Effector memory CD8-positive, alpha-beta T cell (primary cell): ENCODE results near the gene ASXL1.

Experiments used
- ATAC-seq: fragments of 150-1000 bp; cut with Tn5 transposase; replicated peaks from 2 replicates; pipeline ENCODE4 v1.10.0; 2021; ENCODE audit warnings: mild to moderate bottlenecking, moderate library complexity
- DNase-seq, 3 experiments: peaks; one replicate each; pipeline ENCODE4 v3.0.0; 2021
- H3K27ac Mint-ChIP-seq, 2 donors: one replicate each; pipeline ENCODE4 v1.8.0; 2022; ENCODE audit warnings: mild to moderate bottlenecking in 2 of 2, mixed read lengths in 2 of 2, moderate library complexity in 2 of 2
- H3K27me3 Mint-ChIP-seq, 2 donors: one replicate each; pipeline ENCODE4 v1.8.0; 2022; ENCODE audit warnings: mixed read lengths in 2 of 2
- H3K36me3 Mint-ChIP-seq: one replicate; pipeline ENCODE4 v1.8.0; 2022; ENCODE audit warnings: mild to moderate bottlenecking, moderate library complexity, mixed read lengths; ENCODE audit not compliant: insufficient read depth
- H3K4me1 Mint-ChIP-seq, 2 donors: one replicate each; pipeline ENCODE4 v1.8.0; 2022; ENCODE audit warnings: low read depth in 2 of 2, mixed read lengths in 2 of 2
- H3K4me3 Mint-ChIP-seq, 2 donors: one replicate each; pipeline ENCODE4 v1.8.0; 2022; ENCODE audit warnings: mild to moderate bottlenecking in 2 of 2, mixed read lengths in 2 of 2, moderate library complexity in 2 of 2
- H3K9me3 Mint-ChIP-seq, 2 donors: one replicate each; pipeline ENCODE4 v1.8.0; 2022; ENCODE audit warnings: mixed read lengths in 2 of 2

Gene ASXL1

DNA sequence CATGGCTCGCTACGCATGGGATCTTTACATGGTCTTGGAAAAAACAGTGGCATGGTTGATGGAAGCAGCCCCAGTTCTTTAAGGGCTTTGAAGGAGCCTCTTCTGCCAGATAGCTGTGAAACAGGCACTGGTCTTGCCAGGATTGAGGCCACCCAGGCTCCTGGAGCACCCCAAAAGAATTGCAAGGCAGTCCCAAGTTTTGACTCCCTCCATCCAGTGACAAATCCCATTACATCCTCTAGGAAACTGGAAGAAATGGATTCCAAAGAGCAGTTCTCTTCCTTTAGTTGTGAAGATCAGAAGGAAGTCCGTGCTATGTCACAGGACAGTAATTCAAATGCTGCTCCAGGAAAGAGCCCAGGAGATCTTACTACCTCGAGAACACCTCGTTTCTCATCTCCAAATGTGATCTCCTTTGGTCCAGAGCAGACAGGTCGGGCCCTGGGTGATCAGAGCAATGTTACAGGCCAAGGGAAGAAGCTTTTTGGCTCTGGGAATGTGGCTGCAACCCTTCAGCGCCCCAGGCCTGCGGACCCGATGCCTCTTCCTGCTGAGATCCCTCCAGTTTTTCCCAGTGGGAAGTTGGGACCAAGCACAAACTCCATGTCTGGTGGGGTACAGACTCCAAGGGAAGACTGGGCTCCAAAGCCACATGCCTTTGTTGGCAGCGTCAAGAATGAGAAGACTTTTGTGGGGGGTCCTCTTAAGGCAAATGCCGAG is 78.2 kb downstream of the ASXL1 start:
- Mint-ChIP-seq H3K27ac (no peak overlapping the region), H3K27me3 (no peaks in the 10 kb centered on the region), H3K4me1 (peaks cover 5 to 18% of the 10 kb centered on the region in 2 donors), H3K4me3 (no peak overlapping the region), H3K9me3 (no peaks in the 10 kb centered on the region), H3K36me3 (peaks cover 64% of the 10 kb centered on the region)
- DNase-seq, result no peak
- no peak for ATAC-seq

DNA sequence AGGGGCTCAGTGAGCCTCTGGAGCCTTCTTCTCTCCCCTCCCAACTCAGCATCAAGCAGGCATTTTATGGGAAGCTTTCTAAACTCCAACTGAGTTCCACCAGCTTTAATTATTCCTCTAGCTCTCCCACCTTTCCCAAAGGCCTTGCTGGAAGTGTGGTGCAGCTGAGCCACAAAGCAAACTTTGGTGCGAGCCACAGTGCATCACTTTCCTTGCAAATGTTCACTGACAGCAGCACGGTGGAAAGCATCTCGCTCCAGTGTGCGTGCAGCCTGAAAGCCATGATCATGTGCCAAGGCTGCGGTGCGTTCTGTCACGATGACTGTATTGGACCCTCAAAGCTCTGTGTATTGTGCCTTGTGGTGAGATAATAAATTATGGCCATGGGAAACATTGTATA is 78.8 kb downstream of the ASXL1 start:
- Mint-ChIP-seq H3K27ac (no peak overlapping the region), H3K27me3 (no peaks in the 10 kb centered on the region), H3K4me1 (peaks cover 5 to 18% of the 10 kb centered on the region in 2 donors), H3K9me3 (no peaks in the 10 kb centered on the region), H3K4me3 (no peak overlapping the region), H3K36me3 (peaks cover 57% of the 10 kb centered on the region)
- DNase-seq (no peak), ATAC-seq (no peak)

DNA sequence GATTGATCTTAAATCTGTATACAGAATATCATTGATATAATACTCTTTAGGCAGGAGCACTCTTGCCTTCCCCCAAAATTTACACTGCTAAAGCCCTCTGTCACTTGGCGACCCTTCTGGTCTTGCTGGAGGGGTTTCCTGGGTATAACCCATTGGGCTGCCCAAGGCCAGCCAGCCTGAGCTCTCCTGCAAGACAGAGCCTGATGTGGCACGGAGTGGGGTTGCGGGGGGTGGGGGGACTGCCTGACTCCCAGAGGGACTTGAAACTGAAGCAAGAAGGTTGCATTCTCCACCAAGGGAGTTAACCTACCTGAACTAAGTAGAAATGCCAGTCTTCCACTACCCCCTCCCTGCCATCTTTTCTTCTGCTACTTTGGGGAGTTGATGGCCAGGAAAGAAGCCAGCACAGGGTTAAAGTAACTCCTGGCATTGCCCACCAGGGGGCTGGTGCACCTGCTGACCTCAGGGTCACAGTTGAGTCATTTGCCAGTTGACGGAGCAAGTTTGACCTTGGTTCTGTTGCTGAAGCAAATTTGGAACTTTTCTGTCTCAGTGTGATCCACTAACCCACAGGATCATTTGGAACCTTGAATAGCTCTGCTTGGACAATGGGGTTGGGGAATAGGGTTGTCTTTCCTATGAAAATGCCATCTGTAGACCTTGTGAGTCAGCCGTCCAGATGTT is 79.4 kb downstream of the ASXL1 start:
- peaks cover 5 to 19% of the 10 kb centered on the region in 2 donors for H3K4me1 Mint-ChIP-seq
- DNase-seq (no peak), ATAC-seq (no peak)
- H3K4me3 Mint-ChIP-seq, result no peak overlapping the region
- no peak overlapping the region for H3K27ac Mint-ChIP-seq
- H3K9me3 Mint-ChIP-seq, result no peaks in the 10 kb centered on the region
- peaks cover 54% of the 10 kb centered on the region for H3K36me3 Mint-ChIP-seq
- H3K27me3 Mint-ChIP-seq, result no peaks in the 10 kb centered on the region

DNA sequence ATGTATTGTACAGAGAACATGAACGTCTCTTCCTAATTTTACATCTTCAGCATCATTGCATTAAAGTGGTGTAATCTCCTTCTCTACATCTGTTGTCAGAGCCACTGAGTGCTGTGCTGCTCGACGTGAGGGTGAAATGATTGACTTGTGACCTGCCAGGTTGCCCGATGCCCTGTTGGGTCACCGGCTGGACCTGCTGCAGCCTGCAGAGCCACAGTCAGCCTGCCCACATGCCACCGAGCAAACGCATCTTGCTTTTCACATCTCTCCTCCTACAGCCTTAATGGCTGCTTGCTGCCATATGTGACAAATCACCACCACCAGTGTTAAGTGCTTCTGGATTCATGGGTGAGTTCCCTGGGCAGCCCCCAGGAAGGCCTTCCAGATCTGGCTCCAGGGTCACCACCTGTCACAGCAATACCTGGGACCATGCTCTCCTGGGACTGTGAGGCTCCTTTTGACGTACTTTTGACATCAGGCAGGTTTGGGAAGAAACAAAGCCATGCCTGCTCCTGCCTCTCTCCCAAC is 80.3 kb downstream of the ASXL1 start:
- DNase-seq, result no peak
- Mint-ChIP-seq H3K4me1 (peaks cover 8 to 24% of the 10 kb centered on the region in 2 donors), H3K4me3 (no peak overlapping the region), H3K27ac (peak overlapping the region in 1 of 2 donors; percentile 88), H3K36me3 (peaks cover 54% of the 10 kb centered on the region), H3K9me3 (no peaks in the 10 kb centered on the region), H3K27me3 (no peaks in the 10 kb centered on the region)
- no peak for ATAC-seq

- H3K9me3 Mint-ChIP-seq, result no peaks in the 10 kb centered on the region
- no peaks in the 10 kb centered on the region for H3K27me3 Mint-ChIP-seq
- H3K36me3 Mint-ChIP-seq, result peaks cover 46% of the 10 kb centered on the region
- H3K4me1 Mint-ChIP-seq, result peaks cover 8 to 30% of the 10 kb centered on the region in 2 donors
- H3K27ac Mint-ChIP-seq, result peak overlapping the region; percentile 71 to 88
- no peak overlapping the region for H3K4me3 Mint-ChIP-seq
- ATAC-seq (peak; percentile 51), DNase-seq (no peak)
These were observed 81.2 kb downstream of the ASXL1 start for GRCh38 chr20:32439132-32439829.

DNA sequence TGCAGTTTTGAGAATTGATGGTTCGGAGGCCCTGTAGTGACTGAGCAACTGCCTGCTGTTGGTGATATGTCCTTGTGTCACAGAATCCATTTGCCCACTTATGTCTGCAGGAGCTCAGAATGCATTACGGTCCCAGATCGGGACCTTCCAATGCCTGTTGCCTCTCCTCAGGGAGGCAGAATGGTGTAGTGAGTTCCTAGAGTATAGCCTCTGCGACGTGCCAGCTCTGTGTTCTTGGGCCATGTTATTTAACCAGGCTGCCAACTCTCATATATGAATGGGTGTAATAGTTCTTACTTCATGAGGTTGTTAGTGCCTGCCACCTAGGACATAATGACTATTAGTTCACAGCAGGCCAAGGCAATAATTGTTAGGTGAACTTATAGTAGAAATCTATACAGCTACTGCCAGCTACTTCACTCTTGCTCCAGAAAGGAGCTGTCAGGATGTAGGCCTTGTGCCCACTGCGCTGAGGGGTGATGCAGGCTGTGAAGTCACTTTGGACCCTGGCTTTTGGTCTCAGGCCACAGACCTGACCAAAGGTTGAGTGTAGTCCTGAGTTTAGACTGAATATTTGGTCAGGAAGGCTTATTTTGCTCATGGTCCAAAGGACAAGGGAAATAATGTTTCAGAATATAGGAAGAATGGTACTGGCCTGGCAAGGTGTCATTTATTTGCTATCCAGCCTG is 82.1 kb downstream of the ASXL1 start:
- Mint-ChIP-seq H3K27ac (peak overlapping the region; percentile 17 to 88), H3K9me3 (no peaks in the 10 kb centered on the region), H3K4me3 (no peak overlapping the region), H3K4me1 (peaks cover 10 to 32% of the 10 kb centered on the region in 2 donors), H3K27me3 (no peaks in the 10 kb centered on the region), H3K36me3 (peaks cover 43% of the 10 kb centered on the region)
- ATAC-seq (no peak), DNase-seq (no peak)

GRCh38 chr20:32440758-32441078 is 82.6 kb downstream of the ASXL1 start:
- Mint-ChIP-seq H3K4me3 (no peak overlapping the region), H3K9me3 (no peaks in the 10 kb centered on the region), H3K4me1 (peaks cover 14 to 37% of the 10 kb centered on the region in 2 donors), H3K27ac (peak overlapping the region; percentile 17 to 88), H3K27me3 (no peaks in the 10 kb centered on the region), H3K36me3 (peaks cover 45% of the 10 kb centered on the region)
- DNase-seq (no peak), ATAC-seq (no peak)

DNA sequence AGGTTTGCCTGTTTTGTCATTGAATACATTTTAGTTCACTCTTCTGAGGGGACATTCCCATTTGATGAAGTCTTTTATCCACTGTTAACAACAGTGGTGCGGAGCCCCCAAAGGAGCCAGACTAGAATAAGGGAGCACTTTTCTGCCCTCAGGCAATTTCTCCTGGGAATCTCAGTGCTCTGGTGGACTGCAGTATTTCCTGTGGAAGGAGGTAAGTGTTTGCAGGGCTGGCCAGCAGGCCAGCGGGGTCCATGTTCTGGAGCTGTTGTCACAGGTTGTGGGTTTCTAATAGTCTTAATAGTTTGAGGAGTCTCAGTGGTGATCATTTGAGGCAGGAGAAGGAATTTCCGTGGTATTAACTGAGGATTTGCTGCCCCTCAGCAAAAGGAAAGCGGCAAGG is 83.5 kb downstream of the ASXL1 start:
- Mint-ChIP-seq H3K27me3 (no peaks in the 10 kb centered on the region), H3K36me3 (peaks cover 43% of the 10 kb centered on the region), H3K4me1 (peaks cover 14 to 40% of the 10 kb centered on the region in 2 donors), H3K9me3 (no peaks in the 10 kb centered on the region), H3K27ac (peak overlapping the region in 1 of 2 donors; percentile 63), H3K4me3 (no peak overlapping the region)
- DNase-seq (no peak), ATAC-seq (no peak)

- no peaks in the 10 kb centered on the region for H3K9me3 Mint-ChIP-seq
- DNase-seq (no peak), ATAC-seq (no peak)
- H3K27ac Mint-ChIP-seq, result peak overlapping the region; percentile 12 to 76
- H3K4me3 Mint-ChIP-seq, result no peak overlapping the region
- H3K36me3 Mint-ChIP-seq, result peaks cover 49% of the 10 kb centered on the region
- peaks cover 17 to 40% of the 10 kb centered on the region in 2 donors for H3K4me1 Mint-ChIP-seq
- no peaks in the 10 kb centered on the region for H3K27me3 Mint-ChIP-seq
These were observed 84.7 kb downstream of the ASXL1 start for GRCh38 chr20:32442630-32443373.

GRCh38 chr20:32443386-32443974 is 85.3 kb downstream of the ASXL1 start:
- peaks cover 47% of the 10 kb centered on the region for H3K36me3 Mint-ChIP-seq
- no peak overlapping the region for H3K4me3 Mint-ChIP-seq
- DNase-seq, result no peak
- no peaks in the 10 kb centered on the region for H3K9me3 Mint-ChIP-seq
- H3K27me3 Mint-ChIP-seq, result no peaks in the 10 kb centered on the region
- peak overlapping the region; percentile 12 to 76 for H3K27ac Mint-ChIP-seq
- H3K4me1 Mint-ChIP-seq, result peaks cover 17 to 37% of the 10 kb centered on the region in 2 donors
- ATAC-seq, result peak; percentile 54

DNA sequence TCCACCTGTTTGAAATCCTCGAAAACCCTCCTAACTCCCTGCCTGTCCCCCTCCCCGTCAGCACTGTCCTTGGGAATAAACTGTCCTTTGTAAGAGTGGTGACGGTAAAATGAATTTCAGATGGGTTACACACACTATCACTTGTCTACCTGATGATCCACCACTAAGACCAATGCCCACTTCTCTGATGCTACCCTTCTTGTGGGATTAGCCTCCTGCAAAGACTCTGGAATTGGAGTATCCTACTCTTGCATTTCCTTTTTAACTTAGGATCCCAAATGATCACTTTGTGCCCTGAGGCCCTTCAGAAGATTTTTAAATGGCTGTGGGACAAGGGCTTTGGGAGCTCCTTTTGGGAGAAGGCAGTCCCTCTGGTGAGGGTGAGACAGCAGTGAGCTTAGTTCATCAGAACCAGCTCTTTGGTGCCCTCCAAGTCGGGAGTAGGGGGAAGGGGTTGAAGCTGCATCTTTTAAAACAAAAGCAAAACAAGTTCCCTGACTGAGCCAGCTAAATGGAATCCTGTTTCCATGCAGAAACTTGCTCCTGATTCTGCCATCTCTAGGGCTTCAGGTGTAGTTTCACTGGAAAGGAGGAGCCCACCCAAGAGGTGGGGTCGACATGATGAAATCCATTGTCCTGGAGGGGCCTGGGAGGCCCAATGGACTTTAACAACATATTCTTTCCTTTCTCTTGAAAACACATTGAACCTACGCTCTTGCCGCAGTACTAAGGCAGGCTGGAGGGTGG is 86.5 kb downstream of the ASXL1 start:
- no peak for ATAC-seq
- Mint-ChIP-seq H3K36me3 (peaks cover 45% of the 10 kb centered on the region), H3K4me3 (no peak overlapping the region), H3K4me1 (peaks cover 21 to 39% of the 10 kb centered on the region in 2 donors), H3K9me3 (no peaks in the 10 kb centered on the region), H3K27me3 (no peaks in the 10 kb centered on the region), H3K27ac (peak overlapping the region; percentile 63 to 76)
- no peak for DNase-seq
